Measurements from ENCODE around the gene NR6A1. TPM values are rescaled to one million over a fixed set of nuclear protein-coding genes. Genes with fewer than 3 reads are reported as not detected.

NR6A1 gene
- total RNA-seq, 1 donor from 2014 or later, result 0.92 TPM

DNA sequence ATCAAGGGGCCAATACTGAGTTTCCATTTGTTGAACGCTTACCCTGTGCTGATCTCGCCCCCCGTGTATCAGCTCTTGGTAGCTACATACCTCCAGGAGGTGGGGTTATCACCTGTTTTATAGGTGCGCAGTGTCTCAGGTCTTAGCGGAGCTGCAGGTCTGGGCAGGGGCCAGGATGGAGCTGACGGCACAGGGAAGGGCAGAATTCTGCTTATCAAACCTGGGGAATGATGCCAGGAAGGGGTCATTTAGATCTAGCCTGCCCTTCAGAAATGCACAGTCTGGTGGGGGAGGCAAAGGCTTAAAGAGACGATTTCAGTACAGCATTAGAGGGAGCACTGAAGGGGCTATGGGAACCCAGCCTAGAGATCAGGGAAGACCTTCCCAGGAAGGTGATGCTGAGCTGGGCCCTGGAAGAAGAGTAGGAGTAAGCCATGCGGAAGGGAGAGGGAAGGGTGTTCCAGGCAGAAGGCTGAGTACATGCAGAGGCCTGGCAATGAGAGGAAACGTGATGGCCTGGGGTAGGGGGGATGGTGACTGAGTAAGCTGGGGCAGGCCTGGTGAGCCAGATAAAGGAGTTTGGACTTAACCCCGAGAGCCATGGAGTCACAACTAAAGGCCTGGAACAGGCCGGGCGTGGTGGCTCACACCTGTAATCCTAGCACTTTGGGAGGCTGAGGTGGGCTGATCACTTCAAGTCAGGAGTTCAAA lies 37.3 kb upstream of the NR6A1 start:
- TF ChIP-seq, protein P1, sequence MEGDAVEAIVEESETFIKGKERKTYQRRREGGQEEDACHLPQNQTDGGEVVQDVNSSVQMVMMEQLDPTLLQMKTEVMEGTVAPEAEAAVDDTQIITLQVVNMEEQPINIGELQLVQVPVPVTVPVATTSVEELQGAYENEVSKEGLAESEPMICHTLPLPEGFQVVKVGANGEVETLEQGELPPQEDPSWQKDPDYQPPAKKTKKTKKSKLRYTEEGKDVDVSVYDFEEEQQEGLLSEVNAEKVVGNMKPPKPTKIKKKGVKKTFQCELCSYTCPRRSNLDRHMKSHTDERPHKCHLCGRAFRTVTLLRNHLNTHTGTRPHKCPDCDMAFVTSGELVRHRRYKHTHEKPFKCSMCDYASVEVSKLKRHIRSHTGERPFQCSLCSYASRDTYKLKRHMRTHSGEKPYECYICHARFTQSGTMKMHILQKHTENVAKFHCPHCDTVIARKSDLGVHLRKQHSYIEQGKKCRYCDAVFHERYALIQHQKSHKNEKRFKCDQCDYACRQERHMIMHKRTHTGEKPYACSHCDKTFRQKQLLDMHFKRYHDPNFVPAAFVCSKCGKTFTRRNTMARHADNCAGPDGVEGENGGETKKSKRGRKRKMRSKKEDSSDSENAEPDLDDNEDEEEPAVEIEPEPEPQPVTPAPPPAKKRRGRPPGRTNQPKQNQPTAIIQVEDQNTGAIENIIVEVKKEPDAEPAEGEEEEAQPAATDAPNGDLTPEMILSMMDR (IDR thresholded peaks at IDR 0.05; ENCODE audit: insufficient read depth, low read length, poor library complexity, severe bottlenecking), result no peak
- Histone ChIP-seq H3K4me3 (ENCODE audit: low read depth, low read length) (no peak overlapping the region), H3K36me3 (ENCODE audit: control insufficient read depth, insufficient read depth, low read length) (no peaks in the 10 kb centered on the region), H3K27me3 (ENCODE audit: control insufficient read depth, insufficient read depth, low read length) (no peaks in the 10 kb centered on the region)
- no peak for DNase-seq (ENCODE audit: low read depth)

DNA sequence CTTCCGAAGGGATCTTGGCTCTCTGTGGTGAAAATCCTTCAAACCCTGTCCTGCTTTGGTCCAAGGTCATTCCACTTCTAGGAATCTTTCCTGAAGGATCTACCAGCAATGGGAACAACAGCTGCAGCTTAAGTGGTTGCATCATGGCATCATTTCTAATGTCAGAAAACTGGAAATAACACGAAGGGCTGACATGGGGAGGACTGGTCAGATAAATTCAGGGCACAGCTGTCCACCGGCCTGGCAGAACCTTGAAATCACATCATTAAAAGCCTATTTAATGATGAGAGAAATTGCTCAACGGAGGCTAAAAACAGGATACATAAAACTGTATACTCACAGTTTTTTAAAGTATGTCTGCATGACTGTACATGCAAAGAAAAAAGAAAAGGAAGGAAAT lies 34.1 kb upstream of the NR6A1 start:
- Histone ChIP-seq H3K27me3 (ENCODE audit: control insufficient read depth, insufficient read depth, low read length) (no peaks in the 10 kb centered on the region), H3K36me3 (ENCODE audit: control insufficient read depth, insufficient read depth, low read length) (no peaks in the 10 kb centered on the region), H3K4me3 (ENCODE audit: low read depth, low read length) (no peak overlapping the region)
- TF ChIP-seq, protein P1 (IDR thresholded peaks at IDR 0.05; ENCODE audit: insufficient read depth, low read length, poor library complexity, severe bottlenecking), result no peak
- no peak for DNase-seq (ENCODE audit: low read depth)

DNA sequence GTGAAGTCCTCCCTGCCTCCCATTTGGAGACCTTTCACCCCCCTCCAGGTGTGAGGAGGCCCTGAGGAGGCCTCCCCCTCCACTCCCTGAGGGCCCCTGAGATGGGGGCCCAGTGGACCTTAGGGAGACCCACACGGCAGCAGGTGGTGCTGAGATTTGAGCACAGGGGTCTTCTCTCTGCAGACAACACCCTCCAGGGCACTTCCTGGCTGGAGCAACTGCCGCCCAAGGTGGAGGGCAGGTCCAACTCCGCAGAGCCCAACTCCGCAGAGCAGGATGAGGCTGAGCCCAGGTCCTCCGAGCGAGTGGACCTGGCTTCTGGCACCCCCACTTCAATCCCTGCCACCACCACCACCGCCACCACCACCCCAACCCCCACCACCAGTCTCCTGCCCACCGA lies 32.8 kb upstream of the NR6A1 start:
- H3K4me3 ChIP-seq (ENCODE audit: low read depth, low read length), result no peak overlapping the region
- no peaks in the 10 kb centered on the region for H3K27me3 ChIP-seq (ENCODE audit: control insufficient read depth, insufficient read depth, low read length)
- H3K36me3 ChIP-seq (ENCODE audit: control insufficient read depth, insufficient read depth, low read length), result no peaks in the 10 kb centered on the region
- TF ChIP-seq, protein P1 (IDR thresholded peaks at IDR 0.05; ENCODE audit: insufficient read depth, low read length, poor library complexity, severe bottlenecking), result no peak
- DNase-seq (ENCODE audit: low read depth), result no peak

DNA sequence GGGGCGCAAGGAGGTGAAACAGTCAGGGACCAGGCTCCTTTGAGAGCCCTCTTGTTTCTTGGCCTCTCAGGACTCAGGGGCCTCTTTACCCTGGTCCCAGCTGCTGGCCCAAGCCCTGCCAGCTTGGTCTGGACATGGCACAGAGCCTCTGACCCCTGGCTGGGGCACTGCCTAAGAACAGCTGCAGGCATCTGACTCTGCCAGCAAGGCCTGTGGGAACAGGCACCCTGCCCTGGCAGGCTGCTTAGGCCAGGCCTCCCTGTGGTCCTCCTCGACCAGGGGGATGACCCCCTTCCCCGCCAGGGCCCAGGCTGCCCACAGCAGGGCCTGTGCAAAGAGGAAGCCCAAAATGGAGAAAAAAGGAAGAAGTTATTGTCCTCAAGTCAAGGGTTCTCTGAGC lies 31.3 kb upstream of the NR6A1 start:
- H3K36me3 ChIP-seq (ENCODE audit: control insufficient read depth, insufficient read depth, low read length), result no peaks in the 10 kb centered on the region
- H3K4me3 ChIP-seq (ENCODE audit: low read depth, low read length), result no peak overlapping the region
- TF ChIP-seq, protein P1 (IDR thresholded peaks at IDR 0.05; ENCODE audit: insufficient read depth, low read length, poor library complexity, severe bottlenecking), result no peak
- no peak for DNase-seq (ENCODE audit: low read depth)
- no peaks in the 10 kb centered on the region for H3K27me3 ChIP-seq (ENCODE audit: control insufficient read depth, insufficient read depth, low read length)

DNA sequence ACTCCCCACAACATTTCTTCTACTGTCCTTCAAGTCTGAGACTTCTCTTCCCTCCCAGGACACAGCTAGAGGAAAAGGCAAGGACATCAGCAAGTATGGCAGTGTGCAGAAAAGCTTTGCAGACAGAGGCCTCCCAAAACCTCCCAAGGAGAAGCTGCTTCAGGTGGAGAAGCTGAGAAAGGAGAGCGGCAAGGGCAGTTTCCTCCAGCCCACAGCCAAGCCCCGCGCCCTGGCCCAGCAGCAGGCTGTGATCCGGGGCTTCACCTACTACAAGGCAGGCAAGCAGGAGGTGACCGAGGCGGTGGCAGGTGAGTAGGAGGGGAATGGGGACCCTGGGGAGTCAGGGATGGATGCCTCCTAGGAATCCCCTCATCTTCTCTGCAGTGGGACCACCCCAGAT lies 30.2 kb upstream of the NR6A1 start:
- TF ChIP-seq, protein P1 (IDR thresholded peaks at IDR 0.05; ENCODE audit: insufficient read depth, low read length, poor library complexity, severe bottlenecking), result no peak
- Histone ChIP-seq H3K4me3 (ENCODE audit: low read depth, low read length) (no peak overlapping the region), H3K36me3 (ENCODE audit: control insufficient read depth, insufficient read depth, low read length) (no peaks in the 10 kb centered on the region), H3K27me3 (ENCODE audit: control insufficient read depth, insufficient read depth, low read length) (no peaks in the 10 kb centered on the region)
- DNase-seq (ENCODE audit: low read depth), result no peak
